Measurements from ENCODE around the gene ZBTB20.

GRCh38 chr3:114375608-114376421 is 771.3 kb downstream of the ZBTB20 start:
- TF ChIP-seq CTCF (conservative IDR thresholded peaks at IDR 0.05) = no peak
- TF ChIP-seq EZH2 (IDR thresholded peaks at IDR 0.05; ENCODE audit: low read depth) = no peak

Data from PC-9 (cell line).